Measurements from ENCODE around the gene JCAD. TPM values are rescaled to one million over a fixed set of nuclear protein-coding genes. Genes with fewer than 3 reads are reported as not detected.

The JCAD gene
- total and polyA plus RNA-seq, 10 of the 15 experiments (the other 5 are each of a cell fraction or from before 2014, with no cell fraction given) = 0.28 TPM; not detected in 9

DNA sequence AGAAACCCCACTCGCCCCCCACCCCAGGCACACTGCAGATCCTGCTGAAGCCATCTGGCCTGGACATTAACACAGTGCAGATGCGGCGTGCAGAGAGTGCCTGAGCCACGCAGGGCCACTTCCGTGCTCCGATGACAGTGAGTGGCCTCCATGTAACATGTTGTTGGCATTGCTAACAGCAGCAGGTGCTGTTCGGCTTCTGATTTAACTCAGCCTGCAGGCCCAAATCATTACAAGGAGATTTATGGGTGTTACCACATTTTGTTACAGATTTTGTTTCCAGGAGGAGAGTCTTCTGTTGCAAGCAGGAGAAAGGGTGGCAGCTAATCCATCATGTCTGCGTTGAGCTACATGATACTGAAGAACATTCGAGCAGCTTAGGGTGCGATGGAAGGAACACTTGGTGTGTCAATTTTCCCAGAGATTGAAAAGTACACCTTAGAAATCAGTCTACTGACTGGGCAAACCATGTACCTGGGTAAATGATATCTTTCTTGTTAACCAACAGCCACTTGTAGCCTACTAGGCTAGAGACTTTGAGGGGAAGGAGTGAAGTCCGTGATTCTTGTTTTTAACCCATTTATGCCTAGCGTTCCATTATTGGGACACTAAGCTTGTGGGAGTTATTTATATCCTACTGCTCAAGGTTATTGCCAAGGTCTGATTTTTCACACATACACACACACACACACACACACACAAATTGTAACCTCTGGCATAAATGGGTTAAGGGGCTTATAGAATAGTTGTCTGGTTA lies 90.0 kb downstream of the JCAD start:
- no peaks in the 10 kb centered on the region for H3K36me3 ChIP-seq (ENCODE audit: control insufficient read depth in 2 of 2, insufficient read depth in 2 of 2, low read length in 1 of 2)
- H3K4me2 ChIP-seq (ENCODE audit: control insufficient read depth, insufficient read depth) = no peak overlapping the region
- CTCF ChIA-PET = no interaction called here
- no peaks in the 10 kb centered on the region for H3K4me1 ChIP-seq (ENCODE audit: control insufficient read depth, insufficient read depth, low read length)
- no peak for DNase-seq (ENCODE audit: low read depth, low spot score)
- H3K27me3 ChIP-seq (replicated peaks in 1 of 2; ENCODE audit: control insufficient read depth in 2 of 2, insufficient read depth in 2 of 2, low read length in 1 of 2) = no peaks in the 10 kb centered on the region
- no peak for ATAC-seq
- 53% methylated on average over 12 of the region's 12 CpGs for WGBS (ENCODE audit: insufficient coverage, insufficient replicate concordance, low lambda C conversion rate, missing lambda C conversion rate)
- no peak for FAIRE-seq
- POLR2A ChIA-PET = no interaction called here
- SMC1A ChIA-PET (ENCODE audit: uncharacterized antibody, unreplicated experiment) = no interaction called here
- intact Hi-C loops (cut with micrococcal nuclease; ENCODE audit: unreplicated experiment) = no loop called here
- no peaks in the 10 kb centered on the region for H3K9me3 ChIP-seq (replicated peaks; ENCODE audit: control insufficient read depth, insufficient read depth, low read length)
- no TSS peak for BruUV-seq (replicated peaks)
- in situ Hi-C loops (cut with MboI) = no loop called here
- no peak overlapping the region for H3K9ac ChIP-seq (ENCODE audit: control insufficient read depth, insufficient read depth, low read length)
- H4K20me1 ChIP-seq (ENCODE audit: control insufficient read depth, insufficient read depth) = no peaks in the 10 kb centered on the region
- no peak overlapping the region for H3K27ac ChIP-seq (ENCODE audit: control insufficient read depth, insufficient read depth)
- H2AFZ ChIP-seq (ENCODE audit: control insufficient read depth, low read depth, low read length) = no peak overlapping the region
- no peaks in the 10 kb centered on the region for H3K79me2 ChIP-seq (ENCODE audit: control insufficient read depth, insufficient read depth, low read length)
- RAD21 ChIA-PET (ENCODE audit: unreplicated experiment) = no interaction called here
- TF ChIP-seq SPI1 (IDR thresholded peaks at IDR 0.05; ENCODE audit: borderline replicate concordance, insufficient read depth, low read depth, low read length) = no peak
- no peak for TF ChIP-seq PML (IDR thresholded peaks at IDR 0.05; ENCODE audit: low read length)
- no peak for TF ChIP-seq NFIC (IDR thresholded peaks at IDR 0.05; ENCODE audit: low read depth, low read length)
- TF ChIP-seq RUNX3 (IDR thresholded peaks at IDR 0.05; ENCODE audit: low read length) = no peak
- no peak for TF ChIP-seq NFXL1 (IDR thresholded peaks at IDR 0.05; ENCODE audit: borderline replicate concordance)
- no peak for TF ChIP-seq CBX5 (IDR thresholded peaks at IDR 0.05; ENCODE audit: low read depth)
- TF ChIP-seq, protein P1, sequence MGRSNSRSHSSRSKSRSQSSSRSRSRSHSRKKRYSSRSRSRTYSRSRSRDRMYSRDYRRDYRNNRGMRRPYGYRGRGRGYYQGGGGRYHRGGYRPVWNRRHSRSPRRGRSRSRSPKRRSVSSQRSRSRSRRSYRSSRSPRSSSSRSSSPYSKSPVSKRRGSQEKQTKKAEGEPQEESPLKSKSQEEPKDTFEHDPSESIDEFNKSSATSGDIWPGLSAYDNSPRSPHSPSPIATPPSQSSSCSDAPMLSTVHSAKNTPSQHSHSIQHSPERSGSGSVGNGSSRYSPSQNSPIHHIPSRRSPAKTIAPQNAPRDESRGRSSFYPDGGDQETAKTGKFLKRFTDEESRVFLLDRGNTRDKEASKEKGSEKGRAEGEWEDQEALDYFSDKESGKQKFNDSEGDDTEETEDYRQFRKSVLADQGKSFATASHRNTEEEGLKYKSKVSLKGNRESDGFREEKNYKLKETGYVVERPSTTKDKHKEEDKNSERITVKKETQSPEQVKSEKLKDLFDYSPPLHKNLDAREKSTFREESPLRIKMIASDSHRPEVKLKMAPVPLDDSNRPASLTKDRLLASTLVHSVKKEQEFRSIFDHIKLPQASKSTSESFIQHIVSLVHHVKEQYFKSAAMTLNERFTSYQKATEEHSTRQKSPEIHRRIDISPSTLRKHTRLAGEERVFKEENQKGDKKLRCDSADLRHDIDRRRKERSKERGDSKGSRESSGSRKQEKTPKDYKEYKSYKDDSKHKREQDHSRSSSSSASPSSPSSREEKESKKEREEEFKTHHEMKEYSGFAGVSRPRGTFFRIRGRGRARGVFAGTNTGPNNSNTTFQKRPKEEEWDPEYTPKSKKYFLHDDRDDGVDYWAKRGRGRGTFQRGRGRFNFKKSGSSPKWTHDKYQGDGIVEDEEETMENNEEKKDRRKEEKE (IDR thresholded peaks at IDR 0.05) = no peak
- no peak for TF ChIP-seq SMAD1 (IDR thresholded peaks at IDR 0.05; ENCODE audit: low read depth, partially characterized antibody)
- TF ChIP-seq RBBP5 (conservative IDR thresholded peaks at IDR 0.05) = no peak
- no peak for TF ChIP-seq BRCA1 (IDR thresholded peaks at IDR 0.05; ENCODE audit: low read depth, low read length)
- TF ChIP-seq BACH1 (IDR thresholded peaks at IDR 0.05; ENCODE audit: borderline replicate concordance) = no peak
- TF ChIP-seq MTA2 (IDR thresholded peaks at IDR 0.05; ENCODE audit: low read depth) = no peak
- no peak for TF ChIP-seq SREBF1 (IDR thresholded peaks at IDR 0.05; ENCODE audit: low read length)
- no peak for TF ChIP-seq NFYB (IDR thresholded peaks at IDR 0.05; ENCODE audit: insufficient read depth, low read depth, low read length)
- no peak for TF ChIP-seq YY1 (IDR thresholded peaks at IDR 0.05; ENCODE audit: low read depth, low read length)
- TF ChIP-seq MEF2A (IDR thresholded peaks at IDR 0.05; ENCODE audit: insufficient read depth, low read depth, low read length) = no peak
- no peak for TF ChIP-seq CBX3 (IDR thresholded peaks at IDR 0.05; ENCODE audit: borderline replicate concordance, low read depth)
- no peak for TF ChIP-seq POLR2AphosphoS2 (IDR thresholded peaks at IDR 0.05; ENCODE audit: low read depth, low read length)
- TF ChIP-seq, protein P2, sequence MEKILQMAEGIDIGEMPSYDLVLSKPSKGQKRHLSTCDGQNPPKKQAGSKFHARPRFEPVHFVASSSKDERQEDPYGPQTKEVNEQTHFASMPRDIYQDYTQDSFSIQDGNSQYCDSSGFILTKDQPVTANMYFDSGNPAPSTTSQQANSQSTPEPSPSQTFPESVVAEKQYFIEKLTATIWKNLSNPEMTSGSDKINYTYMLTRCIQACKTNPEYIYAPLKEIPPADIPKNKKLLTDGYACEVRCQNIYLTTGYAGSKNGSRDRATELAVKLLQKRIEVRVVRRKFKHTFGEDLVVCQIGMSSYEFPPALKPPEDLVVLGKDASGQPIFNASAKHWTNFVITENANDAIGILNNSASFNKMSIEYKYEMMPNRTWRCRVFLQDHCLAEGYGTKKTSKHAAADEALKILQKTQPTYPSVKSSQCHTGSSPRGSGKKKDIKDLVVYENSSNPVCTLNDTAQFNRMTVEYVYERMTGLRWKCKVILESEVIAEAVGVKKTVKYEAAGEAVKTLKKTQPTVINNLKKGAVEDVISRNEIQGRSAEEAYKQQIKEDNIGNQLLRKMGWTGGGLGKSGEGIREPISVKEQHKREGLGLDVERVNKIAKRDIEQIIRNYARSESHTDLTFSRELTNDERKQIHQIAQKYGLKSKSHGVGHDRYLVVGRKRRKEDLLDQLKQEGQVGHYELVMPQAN (conservative IDR thresholded peaks at IDR 0.05) = no peak
- H3K4me3 ChIP-seq = no peak overlapping the region

All from GM12878 (cell line).